ENCODE data around the gene ITGA8.

DNA sequence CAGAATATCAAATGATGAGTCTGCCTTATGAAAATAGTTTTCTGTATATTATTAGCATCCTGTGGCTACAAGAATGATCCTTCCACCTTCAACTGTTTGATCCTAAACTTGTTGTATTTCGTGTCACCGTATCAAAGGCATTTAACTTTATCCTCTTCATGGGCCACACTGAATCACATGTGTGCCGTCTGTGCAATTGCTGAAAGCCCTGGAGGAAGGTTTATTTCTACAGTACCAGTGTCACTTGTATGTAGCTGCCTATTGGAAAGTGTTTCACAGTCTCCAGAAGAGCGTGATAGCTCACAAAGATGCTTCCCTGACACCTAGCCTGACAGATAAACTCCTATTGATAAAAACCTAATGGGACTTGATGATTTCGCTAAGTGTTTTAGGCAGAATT, 94.5 kb downstream of the ITGA8 start:
- TF ChIP-seq GATA2 (IDR thresholded peaks at IDR 0.05; ENCODE audit: low read depth, low read length) (no peak), GATA3 (IDR thresholded peaks at IDR 0.05; ENCODE audit: low read depth, low read length) (no peak)
